ENCODE measurements around the gene ICAM4.
A peak's percentile ranks its signal among the peaks of the same experiment; 100 is the strongest.

The ICAM4 gene

DNA sequence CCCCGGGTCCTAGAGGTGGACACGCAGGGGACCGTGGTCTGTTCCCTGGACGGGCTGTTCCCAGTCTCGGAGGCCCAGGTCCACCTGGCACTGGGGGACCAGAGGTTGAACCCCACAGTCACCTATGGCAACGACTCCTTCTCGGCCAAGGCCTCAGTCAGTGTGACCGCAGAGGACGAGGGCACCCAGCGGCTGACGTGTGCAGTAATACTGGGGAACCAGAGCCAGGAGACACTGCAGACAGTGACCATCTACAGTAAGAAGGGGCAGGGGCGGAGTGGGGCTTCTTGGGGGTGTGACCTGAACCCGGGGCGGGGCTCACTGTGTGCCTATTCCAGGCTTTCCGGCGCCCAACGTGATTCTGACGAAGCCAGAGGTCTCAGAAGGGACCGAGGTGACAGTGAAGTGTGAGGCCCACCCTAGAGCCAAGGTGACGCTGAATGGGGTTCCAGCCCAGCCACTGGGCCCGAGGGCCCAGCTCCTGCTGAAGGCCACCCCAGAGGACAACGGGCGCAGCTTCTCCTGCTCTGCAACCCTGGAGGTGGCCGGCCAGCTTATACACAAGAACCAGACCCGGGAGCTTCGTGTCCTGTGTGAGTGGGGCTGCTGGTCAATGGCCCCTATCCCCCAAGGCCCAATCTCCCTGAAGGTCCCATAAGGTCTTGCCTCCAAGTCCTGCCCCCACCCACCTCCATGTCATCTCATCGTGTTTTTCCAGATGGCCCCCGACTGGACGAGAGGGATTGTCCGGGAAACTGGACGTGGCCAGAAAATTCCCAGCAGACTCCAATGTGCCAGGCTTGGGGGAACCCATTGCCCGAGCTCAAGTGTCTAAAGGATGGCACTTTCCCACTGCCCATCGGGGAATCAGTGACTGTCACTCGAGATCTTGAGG, 2.4 kb upstream of the ICAM4 start:
- CTCF ChIA-PET: interaction anchor here (1.5 to 6.3 kb wide), 5 partner anchors 14 to 109 kb away, joined by 3 to 54 read pairs (median 10); partner anchors contain the start of gene ICAM1
- TF ChIP-seq, protein P1, sequence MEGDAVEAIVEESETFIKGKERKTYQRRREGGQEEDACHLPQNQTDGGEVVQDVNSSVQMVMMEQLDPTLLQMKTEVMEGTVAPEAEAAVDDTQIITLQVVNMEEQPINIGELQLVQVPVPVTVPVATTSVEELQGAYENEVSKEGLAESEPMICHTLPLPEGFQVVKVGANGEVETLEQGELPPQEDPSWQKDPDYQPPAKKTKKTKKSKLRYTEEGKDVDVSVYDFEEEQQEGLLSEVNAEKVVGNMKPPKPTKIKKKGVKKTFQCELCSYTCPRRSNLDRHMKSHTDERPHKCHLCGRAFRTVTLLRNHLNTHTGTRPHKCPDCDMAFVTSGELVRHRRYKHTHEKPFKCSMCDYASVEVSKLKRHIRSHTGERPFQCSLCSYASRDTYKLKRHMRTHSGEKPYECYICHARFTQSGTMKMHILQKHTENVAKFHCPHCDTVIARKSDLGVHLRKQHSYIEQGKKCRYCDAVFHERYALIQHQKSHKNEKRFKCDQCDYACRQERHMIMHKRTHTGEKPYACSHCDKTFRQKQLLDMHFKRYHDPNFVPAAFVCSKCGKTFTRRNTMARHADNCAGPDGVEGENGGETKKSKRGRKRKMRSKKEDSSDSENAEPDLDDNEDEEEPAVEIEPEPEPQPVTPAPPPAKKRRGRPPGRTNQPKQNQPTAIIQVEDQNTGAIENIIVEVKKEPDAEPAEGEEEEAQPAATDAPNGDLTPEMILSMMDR (IDR thresholded peaks at IDR 0.05; ENCODE audit: control extremely low read depth, extremely low read depth, low read depth, missing control alignments): no peak
- DNase-seq (ENCODE audit: extremely low spot score): no peak
- POLR2A ChIA-PET: interaction anchor here (0.6 to 3.9 kb wide), 5 partner anchors 7 to 34 kb away, joined by 3 to 18 read pairs (median 4); partner anchors contain the start of gene ICAM1

DNA sequence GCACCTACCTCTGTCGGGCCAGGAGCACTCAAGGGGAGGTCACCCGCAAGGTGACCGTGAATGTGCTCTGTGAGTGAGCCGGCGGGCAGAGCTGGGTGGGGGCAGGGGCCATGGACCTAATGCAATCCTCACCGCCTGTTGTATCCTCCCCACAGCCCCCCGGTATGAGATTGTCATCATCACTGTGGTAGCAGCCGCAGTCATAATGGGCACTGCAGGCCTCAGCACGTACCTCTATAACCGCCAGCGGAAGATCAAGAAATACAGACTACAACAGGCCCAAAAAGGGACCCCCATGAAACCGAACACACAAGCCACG, 1.8 kb upstream of the ICAM4 start:
- CTCF ChIA-PET: interaction anchor here (1.5 to 6.3 kb wide), 4 partner anchors 14 to 109 kb away, joined by 3 to 54 read pairs (median 12); partner anchors contain the start of gene ICAM1
- DNase-seq (ENCODE audit: extremely low spot score): no peak
- POLR2A ChIA-PET: interaction anchor here (0.6 to 3.9 kb wide), 4 partner anchors 11 to 33 kb away, joined by 3 to 18 read pairs (median 4); partner anchors contain the start of gene ICAM1
- TF ChIP-seq, protein P1 (IDR thresholded peaks at IDR 0.05; ENCODE audit: control extremely low read depth, extremely low read depth, low read depth, missing control alignments): no peak

DNA sequence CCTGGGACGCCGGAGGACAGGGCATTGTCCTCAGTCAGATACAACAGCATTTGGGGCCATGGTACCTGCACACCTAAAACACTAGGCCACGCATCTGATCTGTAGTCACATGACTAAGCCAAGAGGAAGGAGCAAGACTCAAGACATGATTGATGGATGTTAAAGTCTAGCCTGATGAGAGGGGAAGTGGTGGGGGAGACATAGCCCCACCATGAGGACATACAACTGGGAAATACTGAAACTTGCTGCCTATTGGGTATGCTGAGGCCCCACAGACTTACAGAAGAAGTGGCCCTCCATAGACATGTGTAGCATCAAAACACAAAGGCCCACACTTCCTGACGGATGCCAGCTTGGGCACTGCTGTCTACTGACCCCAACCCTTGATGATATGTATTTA, 1.4 kb upstream of the ICAM4 start:
- TF ChIP-seq, protein P1 (IDR thresholded peaks at IDR 0.05; ENCODE audit: control extremely low read depth, extremely low read depth, low read depth, missing control alignments): no peak
- CTCF ChIA-PET: interaction anchor here (0.6 to 6.3 kb wide), 6 partner anchors 15 to 108 kb away, joined by 3 to 54 read pairs (median 6); partner anchors contain the start of gene ICAM1
- no peak for DNase-seq (ENCODE audit: extremely low spot score)
- POLR2A ChIA-PET: interaction anchor here (1.8 to 3.9 kb wide), 2 partner anchors 9 to 14 kb away, joined by 9 to 18 read pairs; partner anchors contain the start of gene ICAM1

DNA sequence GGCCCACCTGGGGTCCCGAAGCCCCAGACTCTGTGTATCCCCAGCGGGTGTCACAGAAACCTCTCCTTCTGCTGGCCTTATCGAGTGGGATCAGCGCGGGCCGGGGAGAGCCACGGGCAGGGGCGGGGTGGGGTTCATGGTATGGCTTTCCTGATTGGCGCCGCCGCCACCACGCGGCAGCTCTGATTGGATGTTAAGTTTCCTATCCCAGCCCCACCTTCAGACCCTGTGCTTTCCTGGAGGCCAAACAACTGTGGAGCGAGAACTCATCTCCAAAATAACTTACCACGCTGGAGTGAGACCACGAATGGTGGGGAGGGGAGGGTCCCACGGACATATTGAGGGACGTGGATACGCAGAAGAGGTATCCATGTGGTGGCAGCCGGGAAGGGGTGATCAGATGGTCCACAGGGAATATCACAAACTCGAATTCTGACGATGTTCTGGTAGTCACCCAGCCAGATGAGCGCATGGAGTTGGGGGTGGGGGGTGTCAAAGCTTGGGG, 2.0 kb downstream of the ICAM4 start:
- DNase-seq (ENCODE audit: extremely low spot score): peak; percentile 78
- TF ChIP-seq, protein P1 (IDR thresholded peaks at IDR 0.05; ENCODE audit: control extremely low read depth, extremely low read depth, low read depth, missing control alignments): no peak
- ChIA-PET CTCF (interaction anchor here (0.6 to 6.3 kb wide), 14 partner anchors 10 to 129 kb away, joined by 3 to 54 read pairs (median 5); partner anchors contain the start of genes ICAM1 and RAVER1), POLR2A (interaction anchor here (1.0 to 4.0 kb wide), 6 partner anchors 8 to 92 kb away, joined by 3 to 84 read pairs (median 7); partner anchors contain the start of genes ICAM1, RAVER1 and TYK2)

DNA sequence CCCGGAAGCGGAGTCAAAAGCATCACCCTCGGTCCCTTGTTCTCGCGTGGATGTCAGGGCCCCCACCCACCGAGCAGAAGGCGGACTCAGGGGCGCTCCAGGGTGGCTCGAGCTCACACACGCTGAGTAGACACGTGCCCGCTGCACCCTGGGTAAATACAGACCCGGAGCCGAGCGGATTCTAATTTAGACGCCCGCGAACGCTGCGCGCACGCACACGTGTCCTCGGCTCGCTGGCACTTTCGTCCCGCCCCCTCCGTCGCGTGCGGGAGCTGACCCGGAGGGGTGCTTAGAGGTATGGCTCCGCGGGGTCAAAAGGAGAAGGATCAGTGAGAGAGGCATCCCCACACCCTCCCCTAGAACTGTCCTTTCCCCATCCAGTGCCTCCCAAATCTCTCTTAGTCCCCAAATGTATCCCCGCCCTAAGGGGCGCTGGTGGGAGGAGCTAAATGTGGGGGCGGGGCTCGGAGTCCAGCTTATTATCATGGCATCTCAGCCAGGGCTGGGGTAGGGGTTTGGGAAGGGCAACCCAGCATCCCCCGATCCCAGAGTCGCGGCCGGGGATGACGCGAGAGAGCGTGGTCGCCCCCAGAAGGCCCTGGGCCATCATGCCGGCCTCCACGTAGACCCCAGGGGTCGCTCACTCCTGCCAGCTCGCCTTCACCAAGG, 2.5 kb downstream of the ICAM4 start:
- CTCF ChIA-PET: interaction anchor here (0.6 to 6.3 kb wide), 14 partner anchors 9 to 128 kb away, joined by 3 to 54 read pairs (median 4); partner anchors contain the start of genes ICAM1, RAVER1 and S1PR2
- TF ChIP-seq, protein P1 (IDR thresholded peaks at IDR 0.05; ENCODE audit: control extremely low read depth, extremely low read depth, low read depth, missing control alignments): no peak
- POLR2A ChIA-PET: interaction anchor here (1.0 to 4.0 kb wide), 7 partner anchors 9 to 91 kb away, joined by 3 to 84 read pairs (median 6); partner anchors contain the start of genes ICAM1, RAVER1 and TYK2
- peak; percentile 61 for DNase-seq (ENCODE audit: extremely low spot score)
